Ovary (tissue), 10 donors: Measurements from ENCODE around the gene TGIF2LX. TPM values are rescaled to one million over a fixed set of nuclear protein-coding genes. Genes with fewer than 3 reads are reported as not detected.
"Not testable (repeated sequence)": the region's sequence is repeated elsewhere in the genome, so short reads cannot be mapped to it uniquely, and the experiment has no call there.

Experiments used
- DNase-seq, 5 donors: peaks; one replicate each; pipeline ENCODE4 v3.0.0-alpha.2; 2019 to 2020
- H3K27ac ChIP-seq, 2 donors: fragments of 200-600 bp; one replicate each; pipeline versions ENCODE4 v1.5.1 to v1.8.0; 2019 to 2022
- H3K27me3 ChIP-seq: fragments of 200-600 bp; one replicate; pipeline ENCODE4 v1.8.0; 2022
- H3K36me3 ChIP-seq: fragments of 200-600 bp; sonication (generic); one replicate; pipeline ENCODE4 v1.5.1; 2019
- H3K4me1 ChIP-seq: one replicate; pipeline ENCODE4 v1.8.1; 2013; ENCODE audit warnings: mild to moderate bottlenecking, moderate library complexity; ENCODE audit not compliant: insufficient read depth
- H3K4me3 ChIP-seq: fragments of 200-600 bp; sonication (generic); one replicate; pipeline ENCODE4 v1.5.1; 2017
- H3K9me3 ChIP-seq, 2 donors: fragments of 200-600 bp in 1 of 2; sonication (generic) in 1 of 2; one replicate each; pipeline versions ENCODE4 v1.5.1 to v1.8.1; 2013 to 2019; ENCODE audit warnings: mild to moderate bottlenecking in 1 of 2, moderate library complexity in 1 of 2
- WGBS, 3 donors: extraction: QIAGEN DNeasy Blood & Tissue Kit in 1 of 3; methylation state at CpG; one replicate each; pipeline versions ENCODE4 v1.1.5 to v1.1.7; 2013 to 2017; 5-methylcytosine and 5-hydroxymethylcytosine counted together
- intact Hi-C, 4 donors: fragments of 100-400 bp; cut with DNase I; formaldehyde crosslinking; loops; one replicate each; pipeline versions ENCODE4 v1.11.0 to v1.15.1; 2022 to 2023
- long read RNA-seq, 3 donors: library from polyadenylated mRNA in 2 of 3; unstranded in 2 of 3; transcript quantifications; one replicate each; pipeline ENCODE4 v2.0.0 and lab custom pipeline, GENCODE V29; 2021 to 2026
- polyA plus RNA-seq, 2 donors: library from polyadenylated mRNA; stranded (reverse); fragments of 200-250 nt in 1 of 2; fragments of 350-450 nt in 1 of 2; fragmentation: Illumina TruSeq in 1 of 2; extraction: RNeasy Lipid Tissue Mini Kit (QIAGEN cat#74804) in 1 of 2; gene quantifications; one replicate each; pipeline ENCODE4 v1.2.3, GENCODE V29; 2013 to 2014
- total RNA-seq, 7 donors: library from RNA; depleted of rRNA in 2 of 7; stranded (reverse); fragments of >200 nt in 2 of 7; fragmentation: NEBNext Ultra II Directional in 3 of 7; extraction: Animal tissue kit (Norgen Biotek cat#: 25700) in 3 of 7; gene quantifications; one replicate each; pipeline versions ENCODE4 v1.1.0 to v1.2.4, GENCODE V29; 2016 to 2023
- donor health status: DM: no; HTN: no; CAD: no; lungs with moderate emphysema.
- donor health status: DM: no; HTN: no; CAD: no.
- donor health status: Bipolar disorder and iron deficiency.
- donor health status: DM: yes; HTN: yes; CAD: no.
- donor health status: DM: no; HTN: no; CAD: no.
- donor health status: DM: yes; HTN: yes; CAD: no.

Gene TGIF2LX
- total RNA-seq: not detected
- polyA plus RNA-seq: not detected
- long read RNA-seq, donor 1: 0 reads
- long read RNA-seq, donor 2, partial matches to known transcripts: 0 of 5 reads
- long read RNA-seq, donor 2, other reads (novel, unspliced or antisense): 0 of 5 reads
- long read RNA-seq, donor 3: 0 reads

- H3K9me3 ChIP-seq, H3K4me1 ChIP-seq, H3K27ac ChIP-seq, H3K27me3 ChIP-seq, DNase-seq, intact Hi-C loops, H3K36me3 ChIP-seq, H3K4me3 ChIP-seq: not testable (repeated sequence)
- 83 to 84% (median 84%) methylated on average over 9 of the region's 9 CpGs for WGBS, 3 donors
Observed at GRCh38 chrX:89921665-89922064, at the start of gene TGIF2LX. TGIF2LX (plus strand) TSS chrX:89921908; CDS start chrX:89922086, 178 bp downstream.

- intact Hi-C loops, H3K4me3 ChIP-seq, H3K27me3 ChIP-seq, DNase-seq, H3K27ac ChIP-seq, H3K9me3 ChIP-seq, H3K4me1 ChIP-seq, H3K36me3 ChIP-seq: not testable (repeated sequence)
- 90 to 92% (median 91%) methylated on average over 16 to 18 of the region's 18 CpGs for WGBS, 3 donors
Observed at GRCh38 chrX:89922338-89922934, 728 bp downstream of the TGIF2LX start.

DNA sequence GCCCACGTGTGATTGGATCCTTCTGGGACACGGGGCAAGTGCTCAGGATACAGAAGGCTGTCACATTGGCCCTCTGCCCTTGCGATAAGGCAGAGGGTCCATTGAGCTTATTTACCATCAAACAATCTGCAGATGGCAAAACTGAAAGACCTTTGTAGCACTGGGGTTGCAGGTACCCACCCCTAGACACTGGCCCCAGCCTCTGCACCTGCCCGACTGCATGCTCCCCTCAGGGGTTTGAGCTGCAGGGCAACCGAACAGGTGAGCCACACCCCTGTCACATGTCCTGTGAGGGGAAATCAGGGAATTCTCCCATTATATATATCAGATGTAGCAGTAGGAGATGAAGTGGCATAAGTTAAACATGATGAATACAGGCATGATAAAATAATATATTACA, 21.4 kb downstream of the TGIF2LX start:
- H3K27ac ChIP-seq, H3K27me3 ChIP-seq, H3K9me3 ChIP-seq, H3K4me1 ChIP-seq, H3K4me3 ChIP-seq, DNase-seq, intact Hi-C loops, H3K36me3 ChIP-seq: not testable (repeated sequence)
- 77 to 81% (median 79%) methylated on average over 5 of the region's 5 CpGs for WGBS, 3 donors

GRCh38 chrX:89965588-89965987, 43.9 kb downstream of the TGIF2LX start:
- not testable (repeated sequence) for H3K4me3 ChIP-seq

More at GRCh38 chrX:89965588-89965987, 43.9 kb downstream of the TGIF2LX start:
- H3K27ac ChIP-seq, H3K36me3 ChIP-seq, H3K27me3 ChIP-seq, intact Hi-C loops, H3K4me1 ChIP-seq, DNase-seq, H3K9me3 ChIP-seq: not testable (repeated sequence)
- 83 to 93% (median 92%) methylated on average over 12 to 24 of the region's 24 CpGs for WGBS, 3 donors
